HT1080 (cell line): ENCODE data around the gene HMGCLL1. TPM values are rescaled to one million over a fixed set of nuclear protein-coding genes. Genes with fewer than 3 reads are reported as not detected.

Experiments
- DNase-seq: peaks from one replicate; pipeline ENCODE4 v3.0.0-alpha.2; 2015; ENCODE audit warnings: low read depth
- total RNA-seq: library from RNA; depleted of rRNA; stranded (reverse); fragments of >200 nt; shearing (Covaris generic); gene quantifications from 2 replicates; pipeline ENCODE4 v1.2.3, GENCODE V29; 2014

Gene HMGCLL1
- total RNA-seq, 1 experiment from 2014 or later: not detected

DNA sequence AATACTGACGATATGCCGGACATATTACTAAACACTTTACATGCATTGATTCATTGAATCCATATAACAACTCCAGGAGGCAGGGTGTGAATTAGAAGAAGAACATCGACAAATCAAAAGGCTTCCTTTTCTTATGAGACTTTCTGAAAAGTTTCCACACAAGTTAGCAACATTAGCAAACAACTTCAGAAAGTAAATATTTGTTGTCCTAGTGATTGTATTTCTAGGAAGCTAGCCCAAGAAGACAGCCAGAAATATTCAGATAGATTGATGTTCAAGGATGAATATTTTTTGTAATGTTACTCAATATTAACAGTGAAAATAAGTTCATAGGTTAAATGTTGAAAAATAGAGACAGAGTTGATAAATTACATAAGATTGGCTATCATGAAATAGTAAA, 131.1 kb downstream of the HMGCLL1 start:
- DNase-seq: no peak

GRCh38 chr6:55445648-55446204, 133.3 kb downstream of the HMGCLL1 start:
- DNase-seq: peak; percentile 14

GRCh38 chr6:55443238-55444134, 135.5 kb downstream of the HMGCLL1 start:
- DNase-seq: no peak

GRCh38 chr6:55438203-55438602, 140.8 kb downstream of the HMGCLL1 start:
- DNase-seq: no peak

GRCh38 chr6:55437141-55437540, 141.9 kb downstream of the HMGCLL1 start:
- no peak for DNase-seq

DNA sequence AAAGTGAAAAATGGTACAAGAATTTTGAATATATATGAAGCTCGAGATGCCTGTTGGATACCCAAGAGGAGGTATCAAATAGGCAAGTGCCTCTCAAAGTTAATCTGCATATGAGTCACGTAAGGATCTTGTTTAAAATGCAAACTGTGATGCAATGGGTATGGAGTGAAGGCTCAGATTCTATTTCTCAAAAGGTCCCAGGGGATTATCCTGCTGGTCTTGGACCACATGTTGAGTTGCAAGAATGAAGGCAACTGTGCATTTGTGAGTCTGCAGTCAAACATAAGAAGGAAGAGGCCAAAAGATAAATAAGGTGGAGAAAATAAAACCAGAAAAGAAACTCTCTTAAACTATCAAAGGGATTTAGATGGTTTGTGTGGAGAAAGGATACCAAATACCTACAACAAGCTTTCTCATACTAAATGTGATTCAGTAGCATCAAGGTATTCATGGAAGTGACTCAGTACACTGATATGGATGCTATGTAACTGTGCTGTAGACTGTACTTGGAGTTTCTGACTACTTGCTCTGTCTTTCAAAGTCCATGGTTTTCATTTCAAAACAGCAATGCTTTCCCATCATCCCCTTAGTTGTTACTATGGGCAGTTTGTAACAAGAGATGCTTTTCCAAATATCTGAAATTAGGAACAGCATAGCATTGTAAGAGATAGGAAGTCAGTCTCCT, 145.4 kb downstream of the HMGCLL1 start:
- peak; percentile 42 for DNase-seq

DNA sequence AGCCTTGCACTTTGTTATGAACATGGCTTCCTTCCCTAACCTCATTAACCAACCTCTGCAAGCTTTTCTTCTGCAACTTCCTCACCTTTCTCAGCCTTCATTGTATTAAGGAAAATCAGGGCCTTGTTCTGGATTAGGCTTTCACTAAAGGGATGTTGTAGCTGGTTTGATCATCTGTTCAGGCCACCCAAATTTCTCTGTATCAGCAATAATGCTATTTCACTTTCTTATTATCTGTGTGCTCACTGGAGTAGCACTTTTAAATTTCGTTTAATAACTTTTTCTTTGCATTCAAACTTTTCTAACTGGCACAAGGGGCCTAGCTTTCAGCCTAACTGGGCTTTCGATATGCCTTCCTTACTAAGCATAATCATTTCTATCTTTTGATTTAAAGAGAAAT, 155.1 kb downstream of the HMGCLL1 start:
- no peak for DNase-seq

DNA sequence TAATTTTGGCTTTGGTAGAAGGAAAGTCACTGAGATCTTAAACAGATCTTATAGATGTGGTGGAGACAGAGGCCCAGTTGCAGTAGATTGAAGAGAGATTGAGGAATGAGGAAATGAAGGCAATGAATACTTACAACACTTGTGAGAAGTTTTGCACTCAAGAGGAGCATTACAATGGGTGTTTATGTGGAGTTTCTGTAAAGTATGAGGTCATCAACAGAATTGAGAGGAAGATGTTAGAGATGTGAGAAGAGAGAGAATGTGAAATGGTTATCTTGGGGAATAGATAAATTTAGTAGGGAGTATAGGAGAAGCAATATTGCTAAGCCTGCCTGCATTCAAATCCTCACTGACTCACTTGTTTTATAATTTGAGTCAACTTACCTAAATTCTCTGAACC, 168.3 kb downstream of the HMGCLL1 start:
- DNase-seq: no peak

GRCh38 chr6:55405474-55406235, 173.3 kb downstream of the HMGCLL1 start:
- no peak for DNase-seq

DNA sequence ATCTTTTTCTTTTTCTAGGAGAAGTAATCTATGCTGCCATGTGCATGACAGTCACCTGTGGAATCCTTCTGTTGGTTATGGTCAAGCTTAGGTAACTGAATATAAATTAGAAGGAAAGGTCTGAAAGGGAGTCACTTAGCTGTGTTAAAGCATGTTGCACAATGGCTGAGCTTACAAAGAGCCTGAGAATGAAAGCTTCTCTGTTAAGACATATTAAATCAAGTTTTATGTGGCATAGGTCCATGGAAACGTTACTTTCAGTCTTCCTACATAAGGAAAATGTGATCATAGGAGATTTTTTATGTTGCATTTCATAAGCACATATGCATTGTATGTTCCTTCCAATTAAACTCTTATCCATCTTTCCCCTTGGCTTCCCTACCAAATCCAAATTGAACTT, 179.6 kb downstream of the HMGCLL1 start:
- DNase-seq: no peak

GRCh38 chr6:55397986-55398385, 181.0 kb downstream of the HMGCLL1 start:
- DNase-seq: no peak

DNA sequence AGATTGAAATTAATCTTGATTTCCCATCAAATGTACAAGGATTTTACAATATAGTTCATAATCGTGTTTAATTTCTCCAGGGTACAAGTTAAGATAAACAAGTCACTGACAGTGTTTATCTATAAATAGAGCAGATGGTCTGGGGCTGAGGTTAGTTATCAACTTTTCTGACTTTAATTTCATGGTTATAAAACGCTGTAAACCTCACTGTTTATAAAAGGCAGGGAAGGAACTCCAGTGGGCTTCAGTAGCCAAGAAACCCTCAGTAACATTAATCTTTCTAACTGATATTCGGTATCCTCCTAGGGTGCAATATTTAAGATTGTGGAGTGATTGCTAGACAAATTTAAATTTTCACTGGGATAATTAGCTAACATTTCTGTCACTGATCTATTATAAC, 183.1 kb downstream of the HMGCLL1 start:
- no peak for DNase-seq

DNA sequence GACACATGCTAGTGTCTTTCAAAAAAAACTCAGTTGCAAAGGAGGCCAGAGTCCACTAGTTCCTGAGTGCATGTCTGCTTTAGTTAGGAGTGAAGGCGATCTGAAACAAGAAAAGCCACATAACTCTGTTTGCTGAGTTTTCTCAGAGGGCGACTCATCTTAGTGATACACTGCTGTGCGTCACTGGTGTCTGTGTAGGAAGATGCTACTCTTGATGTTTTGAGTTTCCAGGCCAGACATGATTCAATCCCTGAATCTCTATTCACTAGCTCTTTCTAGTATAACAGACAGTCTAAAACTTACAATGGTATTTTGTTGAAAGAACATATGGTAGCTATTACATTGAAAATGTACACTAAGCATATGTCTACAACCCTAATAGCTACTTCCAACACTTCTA, 190.8 kb downstream of the HMGCLL1 start:
- peak; percentile 2 for DNase-seq
